DND-41 (cell line): Measurements from ENCODE around the gene TIPARP.

Experiments
- EZH2 ChIP-seq: IDR thresholded peaks from 3 replicates; pipeline ENCODE4 v1.6.1; 2012; ENCODE audit warnings: borderline replicate concordance, low read depth, mild to moderate bottlenecking, moderate library complexity, low read length, inconsistent platforms; ENCODE audit not compliant: severe bottlenecking
- TF ChIP-seq, protein P1 (sequence below): IDR thresholded peaks from 2 replicates; pipeline ENCODE4 v1.5.1; 2012; ENCODE audit warnings: borderline replicate concordance, low read length, moderate library complexity, mild to moderate bottlenecking; ENCODE audit not compliant: poor library complexity, severe bottlenecking; ENCODE audit errors: extremely low read depth

- TF ChIP-seq, protein P1, sequence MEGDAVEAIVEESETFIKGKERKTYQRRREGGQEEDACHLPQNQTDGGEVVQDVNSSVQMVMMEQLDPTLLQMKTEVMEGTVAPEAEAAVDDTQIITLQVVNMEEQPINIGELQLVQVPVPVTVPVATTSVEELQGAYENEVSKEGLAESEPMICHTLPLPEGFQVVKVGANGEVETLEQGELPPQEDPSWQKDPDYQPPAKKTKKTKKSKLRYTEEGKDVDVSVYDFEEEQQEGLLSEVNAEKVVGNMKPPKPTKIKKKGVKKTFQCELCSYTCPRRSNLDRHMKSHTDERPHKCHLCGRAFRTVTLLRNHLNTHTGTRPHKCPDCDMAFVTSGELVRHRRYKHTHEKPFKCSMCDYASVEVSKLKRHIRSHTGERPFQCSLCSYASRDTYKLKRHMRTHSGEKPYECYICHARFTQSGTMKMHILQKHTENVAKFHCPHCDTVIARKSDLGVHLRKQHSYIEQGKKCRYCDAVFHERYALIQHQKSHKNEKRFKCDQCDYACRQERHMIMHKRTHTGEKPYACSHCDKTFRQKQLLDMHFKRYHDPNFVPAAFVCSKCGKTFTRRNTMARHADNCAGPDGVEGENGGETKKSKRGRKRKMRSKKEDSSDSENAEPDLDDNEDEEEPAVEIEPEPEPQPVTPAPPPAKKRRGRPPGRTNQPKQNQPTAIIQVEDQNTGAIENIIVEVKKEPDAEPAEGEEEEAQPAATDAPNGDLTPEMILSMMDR, result no peak
- TF ChIP-seq EZH2, result no peak
Observed at GRCh38 chr3:156677536-156677935, 3.1 kb downstream of the TIPARP start.
